ENCODE data around the gene ACTN1. TPM values are rescaled to one million over a fixed set of nuclear protein-coding genes. Genes with fewer than 3 reads are reported as not detected.

Gene ACTN1
- total and polyA plus RNA-seq, 2 of the 8 experiments (the other 6 are each of a cell fraction or from before 2014, with no cell fraction given) = 236 to 262 TPM

DNA sequence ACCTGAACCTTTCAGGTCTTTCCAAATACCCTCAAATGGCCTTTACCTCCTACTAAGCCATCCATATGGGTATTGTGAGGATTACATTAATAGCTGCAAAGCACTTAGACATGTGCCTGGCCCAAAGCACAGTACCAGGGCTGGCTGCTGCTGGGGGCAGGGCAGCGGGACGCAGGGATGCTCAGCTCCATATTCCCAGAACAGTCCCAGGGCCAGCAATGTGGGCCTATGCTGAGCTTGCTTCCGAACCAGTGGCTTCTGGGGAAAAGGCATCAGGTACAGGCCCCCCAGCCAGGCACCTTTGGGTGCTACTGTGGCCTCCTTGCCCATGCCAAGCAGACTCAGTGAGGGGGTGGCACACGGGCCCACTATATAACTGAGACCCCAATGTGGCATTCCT is 10.4 kb downstream of the ACTN1 start:
- no peak for FAIRE-seq
- no peak overlapping the region; a peak in 1 of 4 replicates for H3K4me2 ChIP-seq (ENCODE audit: insufficient read depth in 1 of 2, low read depth in 2 of 2, low read length in 2 of 2)
- H3K23me2 ChIP-seq (ENCODE audit: low read depth, low read length) = no peaks in the 10 kb centered on the region

More for the DNA sequence above, 10.4 kb downstream of the ACTN1 start:
- Histone ChIP-seq H4K20me1 (replicated peaks in 1 of 2; ENCODE audit: control insufficient read depth in 1 of 2, insufficient read depth in 2 of 2, low read length in 2 of 2) (peaks cover 36 to 58% of the 10 kb centered on the region in 2 experiments), H3K4me1 (replicated peaks in 1 of 4; ENCODE audit: control insufficient read depth in 3 of 4, insufficient read depth in 4 of 4, low read length in 3 of 4) (peaks cover 11 to 30% (median 18%) of the 10 kb centered on the region in 4 experiments), H3K23ac (ENCODE audit: insufficient read length) (no peak overlapping the region), H2BK120ac (replicated peaks; ENCODE audit: low read depth, low read length) (no peak overlapping the region), H2BK15ac (ENCODE audit: low read length) (no peak overlapping the region), H3K56ac (replicated peaks; ENCODE audit: insufficient read length, low read depth, low read length) (no peak overlapping the region), H3K9ac (replicated peaks in 1 of 4; ENCODE audit: extremely low read depth in 1 of 4, low read depth in 3 of 4, low read length in 3 of 4) (no peak overlapping the region), H2BK20ac (ENCODE audit: low read length) (no peak overlapping the region), H3K79me2 (ENCODE audit: control insufficient read depth in 1 of 2, insufficient read depth in 2 of 2, low read length in 2 of 2) (peaks cover 28 to 100% of the 10 kb centered on the region in 2 experiments), H2BK5ac (ENCODE audit: low read depth, low read length) (no peak overlapping the region), H3K27ac (ENCODE audit: low read depth, low read length) (no peak overlapping the region), H2AK5ac (ENCODE audit: low read depth, low read length) (no peak overlapping the region), H3K4ac (replicated peaks; ENCODE audit: insufficient read length, low read depth, low read length) (no peak overlapping the region), H3K18ac (ENCODE audit: extremely low read depth, low read length) (no peak overlapping the region), H3K27me3 (replicated peaks in 1 of 4; ENCODE audit: control insufficient read depth in 3 of 4, extremely low read depth in 1 of 4, insufficient read depth in 3 of 4, low read length in 3 of 4) (no peaks in the 10 kb centered on the region), H3K79me1 (ENCODE audit: low read depth, low read length) (peaks cover 47% of the 10 kb centered on the region), H2BK12ac (ENCODE audit: low read depth, low read length) (no peak overlapping the region), H4K8ac (ENCODE audit: extremely low read depth, insufficient read depth, low read length) (no peak overlapping the region), H4K5ac (ENCODE audit: insufficient read length, low read depth, low read length) (no peak overlapping the region), H3K14ac (ENCODE audit: insufficient read length) (no peak overlapping the region), H3K4me3 (ENCODE audit: extremely low read depth in 1 of 4, insufficient read depth in 2 of 4, low read depth in 3 of 4, low read length in 4 of 4) (no peak overlapping the region), H3K36me3 (ENCODE audit: control insufficient read depth in 2 of 4, insufficient read depth in 4 of 4, low read length in 3 of 4) (peaks cover 0 to 21% (median 5%) of the 10 kb centered on the region in 4 experiments; a peak in 5 of 8 replicates), H2AFZ (ENCODE audit: low read length) (no peak overlapping the region), H3K9me3 (ENCODE audit: insufficient read depth in 2 of 2, low read depth in 1 of 2, low read length in 1 of 2) (no peaks in the 10 kb centered on the region), H4K91ac (replicated peaks; ENCODE audit: insufficient read length, low read length) (no peak overlapping the region)
- POLR2A ChIA-PET (ENCODE audit: partially characterized antibody) = interaction anchor here (0.7 to 2.8 kb wide), 8 partner anchors 9 to 40 kb away, joined by 3 to 8 read pairs (median 4); no protein-coding TSS in a partner anchor
- DNase-seq (ENCODE audit: low read depth in 1 of 2, low spot score in 2 of 2) = no peak
- 94% methylated on average over 4 of the region's 4 CpGs; no CpG with 5 or more reads in 1 of the 2 experiments for WGBS, 2 experiments (ENCODE audit: extremely low coverage in 1 of 2, insufficient coverage in 1 of 2, insufficient read length in 1 of 2, insufficient replicate concordance in 2 of 2, low coverage in 1 of 2, low lambda C conversion rate in 2 of 2, missing lambda C conversion rate in 1 of 2)
- CTCF ChIA-PET (ENCODE audit: partially characterized antibody) = interaction anchor here (0.6 to 2.5 kb wide), 9 partner anchors 10 to 101 kb away, joined by 3 to 7 read pairs (median 4); no protein-coding TSS in a partner anchor
- TF ChIP-seq CHD2 (IDR thresholded peaks at IDR 0.05; ENCODE audit: low read length) (no peak), BCL11A (IDR thresholded peaks at IDR 0.05; ENCODE audit: low read depth in 2 of 2, low read length in 2 of 2) (no peak), SIX5 (IDR thresholded peaks at IDR 0.05; ENCODE audit: low read depth, low read length) (no peak), YY1 (IDR thresholded peaks at IDR 0.05; ENCODE audit: low read depth, low read length) (no peak), SUZ12 (IDR thresholded peaks at IDR 0.05; ENCODE audit: low read length) (no peak), JUND (IDR thresholded peaks at IDR 0.05; ENCODE audit: low read length) (no peak), CHD1 (IDR thresholded peaks at IDR 0.05; ENCODE audit: low read depth, low read length) (no peak), FOSL1 (IDR thresholded peaks at IDR 0.05; ENCODE audit: insufficient read depth, low read depth, low read length) (no peak), EZH2 (IDR thresholded peaks at IDR 0.05; ENCODE audit: low read depth, low read length, severe bottlenecking) (no peak), PHF8 (conservative IDR thresholded peaks at IDR 0.05; ENCODE audit: low read depth, low read length) (no peak), CREB1 (IDR thresholded peaks at IDR 0.05) (no peak), NRF1 (IDR thresholded peaks at IDR 0.05; ENCODE audit: low read depth, low read length) (no peak), SP4 (IDR thresholded peaks at IDR 0.05; ENCODE audit: low read length) (no peak)
- TF ChIP-seq, protein P1, sequence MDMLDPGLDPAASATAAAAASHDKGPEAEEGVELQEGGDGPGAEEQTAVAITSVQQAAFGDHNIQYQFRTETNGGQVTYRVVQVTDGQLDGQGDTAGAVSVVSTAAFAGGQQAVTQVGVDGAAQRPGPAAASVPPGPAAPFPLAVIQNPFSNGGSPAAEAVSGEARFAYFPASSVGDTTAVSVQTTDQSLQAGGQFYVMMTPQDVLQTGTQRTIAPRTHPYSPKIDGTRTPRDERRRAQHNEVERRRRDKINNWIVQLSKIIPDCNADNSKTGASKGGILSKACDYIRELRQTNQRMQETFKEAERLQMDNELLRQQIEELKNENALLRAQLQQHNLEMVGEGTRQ (IDR thresholded peaks at IDR 0.05; ENCODE audit: low read length) = no peak

All from H1 (cell line).